Endothelial cell of umbilical vein (primary cell): ENCODE measurements around the gene FGF22.

Source experiments
- CTCF ChIP-seq, 2 donors: IDR thresholded peaks; 1 replicate in 1 of 2; 2 replicates in 1 of 2; pipeline ENCODE4 v1.5.1; 2011; ENCODE audit warnings: low read length in 2 of 2, mild to moderate bottlenecking in 2 of 2, moderate library complexity in 2 of 2, control low read depth in 1 of 2, inconsistent platforms in 1 of 2, low read depth in 1 of 2; ENCODE audit not compliant: insufficient read depth in 1 of 2; ENCODE audit errors: extremely low read depth in 1 of 2
- EZH2 ChIP-seq: IDR thresholded peaks from 2 replicates; pipeline ENCODE4 v1.6.1; 2012; ENCODE audit warnings: borderline replicate concordance, low read depth, mild to moderate bottlenecking, moderate library complexity, low read length, inconsistent platforms; ENCODE audit not compliant: severe bottlenecking
- FOS ChIP-seq: IDR thresholded peaks from 2 replicates; pipeline ENCODE4 v1.6.1; 2011; ENCODE audit warnings: mild to moderate bottlenecking, low read length, moderate library complexity, borderline replicate concordance; ENCODE audit not compliant: insufficient read depth
- MAX ChIP-seq: IDR thresholded peaks from 2 replicates; pipeline ENCODE4 v1.6.1; 2011; ENCODE audit not compliant: insufficient read depth, insufficient read length
- POLR2A ChIP-seq: IDR thresholded peaks from 2 replicates; pipeline ENCODE4 v1.6.1; 2012; ENCODE audit warnings: low read depth, mild to moderate bottlenecking, control low read depth, low read length
- POLR2AphosphoS5 ChIP-seq: IDR thresholded peaks from 2 replicates; pipeline ENCODE4 v1.6.1; 2012; ENCODE audit warnings: low read depth, mild to moderate bottlenecking, control low read depth, low read length, moderate library complexity; ENCODE audit not compliant: insufficient read depth

GRCh38 chr19:640606-641189 is 1.0 kb downstream of the FGF22 start:
- TF ChIP-seq CTCF (IDR thresholded peaks at IDR 0.05; ENCODE audit: extremely low read depth in 1 of 2, insufficient read depth in 1 of 2, low read depth in 1 of 2, low read length in 2 of 2) (no peak), MAX (no peak), EZH2 (no peak), POLR2AphosphoS5 (no peak), POLR2A (no peak), FOS (no peak)
